Immature natural killer cell (primary cell): Measurements from ENCODE around the gene IMMP2L. TPM values are rescaled to one million over a fixed set of nuclear protein-coding genes. Genes with fewer than 3 reads are reported as not detected.
"Not testable (repeated sequence)": the region's sequence is repeated elsewhere in the genome, so short reads cannot be mapped to it uniquely, and the experiment has no call there.

Experiments used
- DNase-seq, 3 donors: peaks; one replicate each; pipeline ENCODE4 v3.0.0; 2022; ENCODE audit warnings: mixed read lengths in 1 of 3
- H3K27ac Mint-ChIP-seq, 6 donors: one replicate each; pipeline ENCODE4 v1.8.0; 2020; ENCODE audit warnings: mixed read lengths in 6 of 6, mild to moderate bottlenecking in 5 of 6, inconsistent platforms in 4 of 6, moderate library complexity in 3 of 6
- H3K27me3 Mint-ChIP-seq, 3 donors: one replicate each; pipeline ENCODE4 v1.8.0; 2020 to 2021; ENCODE audit warnings: low read depth in 3 of 3, mild to moderate bottlenecking in 3 of 3, mixed read lengths in 3 of 3, moderate library complexity in 3 of 3, inconsistent platforms in 1 of 3
- H3K36me3 Mint-ChIP-seq, 3 donors: one replicate each; pipeline ENCODE4 v1.8.0; 2020; ENCODE audit warnings: mixed read lengths in 3 of 3, inconsistent platforms in 2 of 3, mild to moderate bottlenecking in 2 of 3
- H3K4me1 Mint-ChIP-seq, 2 donors: one replicate each; pipeline ENCODE4 v1.8.0; 2020; ENCODE audit warnings: inconsistent platforms in 2 of 2, mild to moderate bottlenecking in 2 of 2, mixed read lengths in 2 of 2, moderate library complexity in 1 of 2
- H3K4me3 Mint-ChIP-seq, 5 donors: one replicate each; pipeline ENCODE4 v1.8.0; 2020; ENCODE audit warnings: mild to moderate bottlenecking in 5 of 5, mixed read lengths in 5 of 5, inconsistent platforms in 3 of 5, moderate library complexity in 3 of 5
- H3K9me3 Mint-ChIP-seq, 6 donors: one replicate each; pipeline ENCODE4 v1.8.0; 2020; ENCODE audit warnings: mild to moderate bottlenecking in 6 of 6, mixed read lengths in 6 of 6, inconsistent platforms in 4 of 6, moderate library complexity in 3 of 6
- polyA plus RNA-seq, 3 donors: library from polyadenylated mRNA; unstranded; fragments of 300-500 nt; fragmentation: Illumina TruSeq; gene quantifications; one replicate each; pipeline ENCODE4 v1.2.3, GENCODE V29; 2021

Gene IMMP2L
- polyA plus RNA-seq, 3 donors from 2014 or later = 17.0 to 20.7 TPM; not detected in 1

DNA sequence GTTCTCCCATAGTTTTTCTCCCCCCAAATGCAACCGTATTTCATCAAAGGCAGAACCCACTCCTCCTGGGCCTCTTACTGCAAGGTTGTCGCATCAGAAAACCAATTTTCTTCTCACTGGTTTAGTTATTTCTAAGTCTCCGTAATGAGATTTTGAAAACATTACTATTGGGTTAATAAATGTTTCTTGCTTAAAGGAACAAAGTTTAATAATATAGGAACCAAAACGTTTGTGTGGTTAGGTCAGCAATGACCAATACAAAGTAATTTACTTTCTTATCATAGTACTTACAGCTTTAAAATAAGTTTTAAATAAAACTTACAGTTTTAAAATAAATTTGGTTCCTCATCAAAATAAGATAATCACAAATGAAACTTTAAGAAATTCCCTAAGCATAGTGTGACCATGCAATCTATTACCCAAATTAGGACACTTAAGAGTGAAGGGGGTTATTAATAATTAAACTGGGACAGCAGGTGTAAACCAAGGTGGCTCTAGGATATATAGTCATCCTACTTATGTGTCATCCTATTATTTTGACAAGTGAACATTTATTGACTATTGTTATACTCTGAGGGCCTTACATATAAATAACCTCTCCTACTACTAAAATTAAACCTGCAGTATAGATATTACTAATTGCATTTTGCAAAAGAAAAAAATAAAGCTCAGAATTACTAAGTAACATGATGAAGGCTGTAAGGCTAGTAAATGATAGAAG lies 886.7 kb downstream of the IMMP2L start:
- H3K27me3 Mint-ChIP-seq = peaks cover 0 to 2% (median 0%) of the 10 kb centered on the region in 3 donors
- H3K9me3 Mint-ChIP-seq = peaks cover 17 to 65% (median 32%) of the 10 kb centered on the region in 6 donors
- no peaks in the 10 kb centered on the region for H3K4me1 Mint-ChIP-seq
- no peak for DNase-seq
- H3K4me3 Mint-ChIP-seq = no peak overlapping the region
- H3K27ac Mint-ChIP-seq = no peak overlapping the region
- peaks cover 3 to 4% (median 3%) of the 10 kb centered on the region in 3 donors for H3K36me3 Mint-ChIP-seq

DNA sequence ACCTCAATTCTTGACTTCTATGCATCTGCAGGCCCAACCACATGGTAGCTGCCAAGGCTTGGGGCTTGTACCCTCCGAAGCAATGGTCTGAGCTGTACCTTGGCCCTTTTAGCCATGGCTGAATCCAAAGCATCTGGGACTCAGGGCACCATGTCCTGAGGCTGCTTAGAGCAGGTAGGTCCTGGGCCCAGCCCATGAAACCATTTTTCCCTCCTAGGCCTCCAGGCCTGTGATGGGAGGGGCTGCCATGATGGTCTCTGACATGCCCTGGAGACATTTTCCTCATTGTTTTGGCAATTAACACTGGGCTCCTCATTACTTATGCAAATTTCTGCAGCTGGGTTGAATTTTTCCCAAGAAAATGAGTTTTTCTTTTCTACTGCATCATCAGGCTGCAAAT lies 889.1 kb downstream of the IMMP2L start:
- no peaks in the 10 kb centered on the region for H3K4me1 Mint-ChIP-seq
- no peak overlapping the region for H3K27ac Mint-ChIP-seq
- peaks cover 0 to 2% (median 0%) of the 10 kb centered on the region in 3 donors for H3K27me3 Mint-ChIP-seq
- H3K36me3 Mint-ChIP-seq = peaks cover 6 to 8% (median 7%) of the 10 kb centered on the region in 3 donors
- DNase-seq = no peak
- no peak overlapping the region for H3K4me3 Mint-ChIP-seq
- peaks cover 26 to 75% (median 35%) of the 10 kb centered on the region in 6 donors for H3K9me3 Mint-ChIP-seq

DNA sequence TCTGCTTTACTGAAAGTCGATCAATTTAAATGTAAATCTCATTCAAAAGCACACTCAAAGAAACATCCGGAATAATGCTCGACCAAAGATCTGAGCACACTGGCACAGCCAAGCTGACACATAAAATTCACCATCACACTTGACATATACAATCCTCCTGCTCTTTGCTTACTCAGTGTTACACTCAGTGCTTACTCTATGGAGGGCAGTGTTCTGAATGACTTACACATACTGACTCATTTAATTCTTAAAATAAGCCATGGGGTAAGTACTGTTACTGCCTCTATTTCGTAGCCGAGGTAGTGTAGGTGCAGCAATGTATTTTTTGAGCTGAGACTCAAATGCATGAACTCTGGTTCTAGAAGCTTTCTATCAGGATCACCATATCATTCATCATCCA lies 892.9 kb downstream of the IMMP2L start:
- Mint-ChIP-seq H3K4me1 (no peaks in the 10 kb centered on the region), H3K4me3 (no peak overlapping the region), H3K27me3 (peaks cover 0 to 2% (median 0%) of the 10 kb centered on the region in 3 donors), H3K27ac (no peak overlapping the region), H3K36me3 (peaks cover 4 to 8% (median 7%) of the 10 kb centered on the region in 3 donors), H3K9me3 (peaks cover 26 to 83% (median 43%) of the 10 kb centered on the region in 6 donors)
- no peak for DNase-seq

DNA sequence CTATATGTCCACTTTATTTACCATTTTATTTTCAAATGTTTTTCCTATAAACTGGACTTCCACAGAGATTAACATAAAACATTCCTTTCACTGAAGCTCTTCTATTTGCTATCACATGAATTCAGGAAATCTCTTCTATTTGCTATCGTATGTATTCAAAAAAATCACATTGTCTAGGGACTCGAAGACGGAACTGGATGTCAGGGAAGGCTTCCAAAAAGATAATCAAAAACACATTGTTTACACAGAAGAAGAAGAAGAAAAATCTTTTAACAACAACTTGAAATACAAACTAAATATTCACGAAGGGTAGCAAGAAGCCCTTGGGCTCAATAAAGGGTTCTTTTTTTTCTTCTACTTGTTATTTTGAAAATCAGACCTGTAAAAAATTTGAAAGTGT lies 897.5 kb downstream of the IMMP2L start:
- Mint-ChIP-seq H3K36me3 (peaks cover 4 to 6% (median 6%) of the 10 kb centered on the region in 3 donors), H3K27ac (no peak overlapping the region), H3K27me3 (peaks cover 0 to 4% (median 0%) of the 10 kb centered on the region in 3 donors)

DNA sequence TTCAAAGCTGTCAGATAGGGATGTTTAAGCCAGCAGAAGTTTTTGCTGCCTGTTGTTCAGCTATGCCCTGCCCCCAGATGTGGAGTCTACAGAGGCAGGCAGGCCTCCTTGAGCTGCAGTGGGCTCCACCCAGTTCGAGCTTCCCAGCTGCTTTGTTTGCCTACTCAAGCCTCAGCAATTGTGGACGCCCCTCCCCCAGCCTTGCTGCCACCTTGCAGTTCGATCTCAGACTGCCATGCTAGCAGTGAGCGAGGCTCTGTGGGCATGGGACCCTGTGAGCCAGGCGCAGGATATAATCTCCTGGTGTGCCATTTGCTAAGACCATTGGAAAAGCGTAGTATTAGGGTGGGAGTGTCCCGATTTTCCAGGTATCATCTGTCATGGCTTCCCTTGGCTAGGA lies 901.7 kb downstream of the IMMP2L start:
- H3K27ac Mint-ChIP-seq, DNase-seq, H3K4me1 Mint-ChIP-seq, H3K27me3 Mint-ChIP-seq, H3K36me3 Mint-ChIP-seq, H3K4me3 Mint-ChIP-seq: not testable (repeated sequence)
- peaks cover 44 to 87% (median 55%) of the 10 kb centered on the region in 6 donors for H3K9me3 Mint-ChIP-seq

More for the DNA sequence above, 897.5 kb downstream of the IMMP2L start:
- DNase-seq = no peak
- H3K4me3 Mint-ChIP-seq = no peak overlapping the region
- peaks cover 31 to 85% (median 45%) of the 10 kb centered on the region in 6 donors for H3K9me3 Mint-ChIP-seq
- no peaks in the 10 kb centered on the region for H3K4me1 Mint-ChIP-seq

DNA sequence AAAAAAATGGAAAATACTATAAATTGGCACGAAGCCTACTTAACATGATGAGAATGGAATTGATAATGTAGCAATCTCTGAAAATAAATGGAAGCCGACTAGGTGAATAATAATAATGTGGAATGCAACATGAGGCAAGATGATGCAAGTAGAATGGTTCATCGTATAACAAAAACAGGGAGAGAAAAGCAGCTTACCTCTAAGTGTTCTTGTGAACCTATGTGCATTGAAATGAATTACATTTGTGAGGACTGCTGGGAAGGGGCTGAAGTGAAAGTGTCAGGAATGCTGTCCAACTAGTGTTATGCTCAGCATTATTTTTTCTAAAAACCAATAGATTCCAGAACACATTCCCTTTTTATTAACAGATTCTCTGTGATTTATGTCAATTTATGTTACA lies 912.0 kb downstream of the IMMP2L start:
- Mint-ChIP-seq H3K9me3 (peaks cover 4 to 13% (median 10%) of the 10 kb centered on the region in 6 donors), H3K27ac (no peak overlapping the region), H3K4me1 (no peaks in the 10 kb centered on the region), H3K36me3 (no peaks in the 10 kb centered on the region), H3K27me3 (peaks cover 0 to 5% (median 0%) of the 10 kb centered on the region in 3 donors), H3K4me3 (no peak overlapping the region)
- no peak for DNase-seq

DNA sequence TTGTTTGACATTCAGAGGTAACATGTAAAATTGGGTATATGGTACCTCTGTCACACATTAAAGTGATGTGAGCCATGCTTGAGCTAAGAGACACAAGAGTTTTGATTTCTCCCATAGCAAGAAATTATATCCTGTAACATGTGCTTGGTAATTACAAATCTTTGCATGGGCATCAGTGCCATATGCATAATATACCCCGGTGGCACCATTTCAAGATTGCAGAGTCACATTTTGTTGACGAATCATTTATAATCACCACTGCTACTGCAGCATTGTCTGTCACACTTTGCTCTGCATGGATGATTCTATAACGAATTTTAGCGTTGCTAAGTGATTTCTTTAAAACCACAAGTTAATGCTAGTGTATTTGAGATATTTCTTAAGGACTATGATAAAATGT lies 915.0 kb downstream of the IMMP2L start:
- DNase-seq = no peak
- Mint-ChIP-seq H3K4me3 (no peak overlapping the region), H3K9me3 (peaks cover 3 to 10% (median 4%) of the 10 kb centered on the region in 6 donors), H3K27me3 (peaks cover 0 to 5% (median 0%) of the 10 kb centered on the region in 3 donors), H3K27ac (no peak overlapping the region), H3K4me1 (no peaks in the 10 kb centered on the region), H3K36me3 (no peaks in the 10 kb centered on the region)

DNA sequence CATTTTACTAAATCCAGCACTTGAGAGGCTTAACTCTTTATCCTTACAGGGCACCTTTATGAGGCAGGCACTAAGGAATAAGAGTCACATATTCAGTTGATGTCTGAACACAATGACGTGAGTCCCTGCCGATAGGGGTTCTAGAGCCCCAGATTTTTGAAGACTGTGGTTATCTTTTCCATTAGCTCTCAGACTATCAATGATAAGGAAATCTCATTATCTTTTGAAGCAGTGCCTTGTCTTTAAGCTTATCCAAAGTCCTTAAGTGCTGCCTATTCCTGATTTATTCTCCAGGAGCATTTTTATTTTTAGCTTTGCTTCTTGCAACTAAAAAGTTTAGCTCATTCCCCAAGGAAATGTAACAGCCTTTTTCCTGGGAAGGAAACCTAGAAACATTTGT lies 915.5 kb downstream of the IMMP2L start:
- Mint-ChIP-seq H3K4me1 (no peaks in the 10 kb centered on the region), H3K4me3 (no peak overlapping the region), H3K27me3 (peaks cover 0 to 5% (median 0%) of the 10 kb centered on the region in 3 donors), H3K27ac (no peak overlapping the region), H3K36me3 (no peaks in the 10 kb centered on the region), H3K9me3 (peaks cover 3 to 10% (median 4%) of the 10 kb centered on the region in 6 donors)
- DNase-seq = no peak

DNA sequence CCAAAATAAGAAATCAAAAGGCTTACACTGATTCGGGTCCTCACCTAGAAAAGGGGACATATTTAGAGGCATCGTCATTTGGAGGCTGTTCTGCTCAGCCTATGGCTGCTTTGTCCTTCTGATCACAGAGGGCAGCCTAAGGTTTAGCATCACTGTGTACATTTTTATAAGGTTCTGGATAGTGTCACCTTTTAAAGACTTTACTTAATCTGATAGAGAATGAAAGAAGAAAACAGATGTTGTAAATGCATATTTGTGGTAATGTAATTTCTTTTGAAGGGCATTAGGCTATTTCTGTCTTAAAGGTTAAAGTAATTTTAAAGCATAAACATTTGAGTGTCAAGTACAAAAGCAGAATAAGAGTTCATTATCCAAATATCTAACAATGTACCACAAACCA lies 916.7 kb downstream of the IMMP2L start:
- no peak overlapping the region for H3K4me3 Mint-ChIP-seq

DNA sequence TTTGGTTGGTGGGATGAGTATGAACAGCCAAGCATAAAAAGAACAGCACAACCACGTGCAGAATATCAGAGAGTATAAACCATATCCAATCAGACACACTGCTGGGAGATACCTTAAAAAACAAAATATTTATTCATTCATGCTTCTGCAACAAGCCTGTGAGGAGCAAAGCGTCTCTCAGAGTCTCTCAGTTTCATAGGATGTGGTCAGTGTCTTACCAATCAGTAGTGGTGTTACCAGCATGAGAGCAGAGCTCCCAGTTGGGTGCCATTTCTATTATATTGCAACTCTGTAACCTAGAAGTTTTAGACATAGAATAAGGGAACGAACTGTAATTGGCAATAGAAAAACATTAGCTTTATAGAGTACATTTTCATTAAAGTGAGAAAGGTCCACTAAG lies 917.2 kb downstream of the IMMP2L start:
- no peak overlapping the region for H3K4me3 Mint-ChIP-seq
- H3K27ac Mint-ChIP-seq = no peak overlapping the region
- no peak for DNase-seq
- no peaks in the 10 kb centered on the region for H3K36me3 Mint-ChIP-seq
- H3K4me1 Mint-ChIP-seq = no peaks in the 10 kb centered on the region
- H3K9me3 Mint-ChIP-seq = peaks cover under 1 to 8% (median 4%) of the 10 kb centered on the region in 6 donors
- peaks cover 0 to 5% (median 0%) of the 10 kb centered on the region in 3 donors for H3K27me3 Mint-ChIP-seq

More for the DNA sequence above, 916.7 kb downstream of the IMMP2L start:
- peaks cover 3 to 6% (median 5%) of the 10 kb centered on the region in 6 donors for H3K9me3 Mint-ChIP-seq
- no peak for DNase-seq
- H3K27ac Mint-ChIP-seq = no peak overlapping the region
- H3K4me1 Mint-ChIP-seq = no peaks in the 10 kb centered on the region
- peaks cover 0 to 5% (median 0%) of the 10 kb centered on the region in 3 donors for H3K27me3 Mint-ChIP-seq
- no peaks in the 10 kb centered on the region for H3K36me3 Mint-ChIP-seq

DNA sequence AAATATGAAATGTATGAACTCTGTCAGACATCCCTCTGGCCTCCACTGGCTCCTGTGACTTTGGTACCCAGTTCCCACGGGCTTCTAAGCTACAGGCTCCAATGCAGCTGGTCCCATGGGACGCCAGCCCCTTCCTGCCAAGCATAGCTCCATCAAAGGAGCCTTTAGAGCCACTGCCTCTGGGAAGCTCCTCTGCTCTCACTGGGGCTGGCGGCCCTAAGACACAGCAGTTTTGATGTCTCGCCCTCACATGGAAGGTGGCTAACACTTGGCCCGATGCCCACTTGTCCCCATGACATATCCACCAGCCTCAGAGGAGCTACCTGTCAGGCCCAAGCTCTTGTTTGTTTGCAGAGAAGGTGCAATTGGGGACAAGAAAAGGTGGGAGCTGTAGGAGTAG lies 925.0 kb downstream of the IMMP2L start:
- peaks cover 0 to 3% (median 0%) of the 10 kb centered on the region in 3 donors for H3K27me3 Mint-ChIP-seq
- DNase-seq = no peak
- H3K27ac Mint-ChIP-seq = no peak overlapping the region
- H3K4me1 Mint-ChIP-seq = no peaks in the 10 kb centered on the region
- H3K4me3 Mint-ChIP-seq = no peak overlapping the region
- peaks cover 5 to 32% (median 18%) of the 10 kb centered on the region in 6 donors for H3K9me3 Mint-ChIP-seq
- no peaks in the 10 kb centered on the region for H3K36me3 Mint-ChIP-seq

DNA sequence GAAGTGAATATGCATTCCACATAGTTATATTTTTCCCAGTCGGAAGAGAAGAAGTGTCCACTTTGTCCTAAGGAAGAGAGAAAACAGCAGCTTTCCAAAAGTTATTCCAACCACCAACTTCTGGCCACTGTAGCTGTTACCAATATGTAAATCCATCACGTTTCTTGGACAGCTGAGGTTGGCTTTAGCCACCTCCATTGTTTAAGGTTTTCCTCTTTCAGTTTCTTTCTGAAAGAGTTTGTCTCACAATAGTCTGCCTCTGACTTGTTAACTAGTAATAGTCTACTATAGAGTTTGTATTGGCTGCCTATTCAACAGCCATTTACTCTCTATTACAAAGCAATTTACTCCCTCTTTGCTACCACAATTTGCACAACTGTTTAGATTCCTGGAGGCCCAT lies 929.0 kb downstream of the IMMP2L start:
- no peak overlapping the region for H3K4me3 Mint-ChIP-seq
- H3K9me3 Mint-ChIP-seq = peaks cover 2 to 28% (median 13%) of the 10 kb centered on the region in 6 donors
- H3K27me3 Mint-ChIP-seq = no peaks in the 10 kb centered on the region
- DNase-seq = no peak
- no peak overlapping the region for H3K27ac Mint-ChIP-seq
- no peaks in the 10 kb centered on the region for H3K4me1 Mint-ChIP-seq
- no peaks in the 10 kb centered on the region for H3K36me3 Mint-ChIP-seq

DNA sequence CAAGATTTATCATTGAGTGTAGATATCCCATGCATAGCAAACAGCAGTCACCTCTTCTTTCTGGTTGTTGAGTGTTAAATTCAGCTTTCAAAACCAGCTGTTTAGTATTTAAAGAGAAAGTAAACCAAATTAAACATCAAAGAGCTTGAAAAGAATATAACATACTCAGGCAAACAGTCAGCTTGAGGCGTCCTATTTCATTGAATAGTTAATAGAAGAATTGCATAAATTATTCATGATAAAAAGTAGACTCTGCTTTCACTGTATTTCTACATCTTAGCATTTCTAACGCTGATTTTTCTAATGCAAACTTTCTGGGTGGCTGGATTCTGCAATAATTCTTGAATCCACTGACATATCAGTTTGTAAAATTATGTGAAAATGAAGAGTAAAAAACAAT lies 935.9 kb downstream of the IMMP2L start:
- no peak for DNase-seq
- H3K27ac Mint-ChIP-seq = no peak overlapping the region
- no peak overlapping the region for H3K4me3 Mint-ChIP-seq
- no peaks in the 10 kb centered on the region for H3K27me3 Mint-ChIP-seq
- no peaks in the 10 kb centered on the region for H3K36me3 Mint-ChIP-seq
- H3K9me3 Mint-ChIP-seq = peaks cover 2 to 18% (median 16%) of the 10 kb centered on the region in 6 donors
- H3K4me1 Mint-ChIP-seq = no peaks in the 10 kb centered on the region

DNA sequence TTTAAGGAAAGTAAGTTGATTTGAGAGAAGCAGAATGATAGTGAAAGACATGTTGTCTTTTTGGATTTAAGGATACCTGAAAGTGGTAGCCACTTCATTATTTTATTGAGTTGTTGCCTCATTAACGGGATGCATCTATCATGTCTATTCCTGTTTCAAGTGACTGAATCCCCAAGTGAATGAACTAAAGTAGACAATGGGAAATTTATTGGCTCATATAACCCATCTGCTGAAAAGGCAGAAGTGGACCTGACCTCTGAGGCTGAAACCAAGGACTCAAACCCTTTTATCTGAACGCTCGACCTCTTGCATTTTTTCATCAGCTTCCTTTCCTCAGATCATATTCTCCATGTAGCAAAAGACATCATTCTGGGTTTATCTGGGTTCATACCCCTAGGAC lies 937.0 kb downstream of the IMMP2L start:
- Mint-ChIP-seq H3K36me3 (no peaks in the 10 kb centered on the region), H3K27ac (no peak overlapping the region), H3K4me3 (no peak overlapping the region), H3K4me1 (no peaks in the 10 kb centered on the region), H3K27me3 (no peaks in the 10 kb centered on the region), H3K9me3 (peaks cover 5 to 23% (median 13%) of the 10 kb centered on the region in 6 donors)
- no peak for DNase-seq
